ENCODE results near the gene PDXP.

The PDXP gene

DNA sequence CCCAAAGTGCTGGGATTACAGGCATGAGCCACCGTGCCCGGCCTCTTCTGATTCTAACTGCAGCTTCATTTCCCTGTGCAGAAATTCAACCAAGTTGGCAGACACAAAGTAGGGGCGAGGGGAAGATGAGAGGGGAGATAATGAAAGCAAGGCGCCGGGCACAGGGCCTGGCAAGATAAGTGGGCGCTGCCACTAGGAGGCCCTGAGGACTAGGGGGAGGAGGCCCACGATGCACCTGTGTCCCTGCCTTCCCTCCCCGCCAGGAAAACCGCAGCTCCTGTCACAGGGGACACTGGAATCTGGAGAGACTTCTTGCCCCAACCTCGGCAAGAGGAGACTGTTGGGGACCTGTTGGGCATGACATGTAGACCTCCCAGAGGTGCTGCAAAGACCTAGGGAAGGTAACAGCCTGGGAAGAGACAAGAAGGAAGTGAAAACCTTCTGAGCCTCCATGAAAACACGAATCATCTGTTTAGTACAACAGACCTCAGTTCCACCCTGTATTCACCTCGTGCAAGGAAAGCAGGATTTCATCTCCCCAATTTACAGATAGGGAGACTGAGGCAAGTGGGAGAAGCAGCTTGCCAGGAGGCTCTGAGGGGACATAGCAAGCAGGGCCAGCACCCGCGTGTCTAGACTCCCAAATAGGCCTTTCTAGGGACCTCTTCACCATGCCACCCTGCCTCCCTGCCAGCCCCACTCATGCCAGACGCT is 13.8 kb downstream of the PDXP start:
- Histone ChIP-seq H3K36me3 (ENCODE audit: control insufficient read depth, insufficient read depth, low read length) (no peaks in the 10 kb centered on the region), H3K27ac (peak overlapping the region; percentile 61), H2AFZ (peak overlapping the region; percentile 38), H3K4me1 (peaks cover 7% of the 10 kb centered on the region), H3K79me2 (no peaks in the 10 kb centered on the region), H3K27me3 (ENCODE audit: control insufficient read depth, insufficient read depth, low read length) (no peaks in the 10 kb centered on the region), H3K4me2 (ENCODE audit: low read length) (no peak overlapping the region), H3K4me3 (ENCODE audit: low read depth, low read length) (no peak overlapping the region), H3K9ac (no peak overlapping the region), H3K9me3 (ENCODE audit: control insufficient read depth, low read length) (no peaks in the 10 kb centered on the region)
- peak; percentile 11 for TF ChIP-seq CTCF (IDR thresholded peaks at IDR 0.05)

GRCh38 chr22:37672920-37673455 is 14.5 kb downstream of the PDXP start:
- no peaks in the 10 kb centered on the region for H3K79me2 ChIP-seq
- H3K27ac ChIP-seq, result peak overlapping the region; percentile 61
- no peak overlapping the region for H3K4me2 ChIP-seq (ENCODE audit: low read length)
- no peak overlapping the region for H3K9ac ChIP-seq
- no peaks in the 10 kb centered on the region for H3K9me3 ChIP-seq (ENCODE audit: control insufficient read depth, low read length)
- H3K27me3 ChIP-seq (ENCODE audit: control insufficient read depth, insufficient read depth, low read length), result no peaks in the 10 kb centered on the region
- no peak overlapping the region for H3K4me3 ChIP-seq (ENCODE audit: low read depth, low read length)
- H2AFZ ChIP-seq, result no peak overlapping the region
- H3K36me3 ChIP-seq (ENCODE audit: control insufficient read depth, insufficient read depth, low read length), result no peaks in the 10 kb centered on the region
- TF ChIP-seq CTCF (IDR thresholded peaks at IDR 0.05), result no peak
- H3K4me1 ChIP-seq, result peaks cover 7% of the 10 kb centered on the region

GRCh38 chr22:37674248-37674647 is 15.7 kb downstream of the PDXP start:
- peaks cover 7% of the 10 kb centered on the region for H3K4me1 ChIP-seq
- no peak overlapping the region for H3K9ac ChIP-seq
- TF ChIP-seq CTCF (IDR thresholded peaks at IDR 0.05), result no peak
- H3K27ac ChIP-seq, result peak overlapping the region; percentile 85
- no peaks in the 10 kb centered on the region for H3K9me3 ChIP-seq (ENCODE audit: control insufficient read depth, low read length)
- no peak overlapping the region for H3K4me2 ChIP-seq (ENCODE audit: low read length)
- no peak overlapping the region for H3K4me3 ChIP-seq (ENCODE audit: low read depth, low read length)
- no peak overlapping the region for H2AFZ ChIP-seq
- H3K36me3 ChIP-seq (ENCODE audit: control insufficient read depth, insufficient read depth, low read length), result no peaks in the 10 kb centered on the region
- no peaks in the 10 kb centered on the region for H3K79me2 ChIP-seq
- no peaks in the 10 kb centered on the region for H3K27me3 ChIP-seq (ENCODE audit: control insufficient read depth, insufficient read depth, low read length)

GRCh38 chr22:37674951-37675929 is 16.7 kb downstream of the PDXP start, which contains the start of gene LGALS1:
LGALS1 (plus strand) TSS chr22:37675636; CDS start chr22:37675703, 67 bp downstream.
- H3K79me2 ChIP-seq, result no peaks in the 10 kb centered on the region
- no peak within 1 kb of the TSS for H3K9ac ChIP-seq
- no peak for TF ChIP-seq CTCF (IDR thresholded peaks at IDR 0.05)
- H3K4me1 ChIP-seq, result peaks cover 7% of the 10 kb centered on the region
- peak within 1 kb of the TSS; percentile 75 for H3K4me3 ChIP-seq (ENCODE audit: low read depth, low read length)
- H3K27ac ChIP-seq, result peak within 1 kb of the TSS; percentile 85
- no peaks in the 10 kb centered on the region for H3K27me3 ChIP-seq (ENCODE audit: control insufficient read depth, insufficient read depth, low read length)
- no peaks in the 10 kb centered on the region for H3K9me3 ChIP-seq (ENCODE audit: control insufficient read depth, low read length)
- peak within 1 kb of the TSS; percentile 93 for H3K4me2 ChIP-seq (ENCODE audit: low read length)
- H3K36me3 ChIP-seq (ENCODE audit: control insufficient read depth, insufficient read depth, low read length), result no peaks in the 10 kb centered on the region
- peak within 1 kb of the TSS; percentile 80 for H2AFZ ChIP-seq
